GM23248 (cell line): ENCODE measurements around the gene PACC1. TPM values are rescaled to one million over a fixed set of nuclear protein-coding genes. Genes with fewer than 3 reads are reported as not detected.
A peak's percentile ranks its signal among the peaks of the same experiment; 100 is the strongest.

Source experiments
- DNase-seq: peaks from one replicate; pipeline ENCODE4 v3.0.0-alpha.2; 2015
- H2AFZ ChIP-seq: fragments of 200-600 bp; sonication (generic); 2 replicates; pipeline ENCODE4 v1.6.1; 2016; ENCODE audit warnings: antibody characterized with exemption
- H3F3A ChIP-seq: fragments of 200-600 bp; sonication (generic); 2 replicates; pipeline ENCODE4 v1.6.1; 2016; ENCODE audit warnings: mild to moderate bottlenecking, antibody characterized with exemption, mixed run types; ENCODE audit not compliant: insufficient read depth
- H3K27ac ChIP-seq: fragments of 200-600 bp; sonication (generic); 2 replicates; pipeline ENCODE4 v1.5.1; 2016; ENCODE audit warnings: mild to moderate bottlenecking
- H3K27me3 ChIP-seq: fragments of 200-600 bp; sonication (generic); replicated peaks from 2 replicates; pipeline ENCODE4 v1.6.1; 2016; ENCODE audit warnings: mild to moderate bottlenecking; ENCODE audit not compliant: insufficient read depth
- H3K36me3 ChIP-seq: fragments of 200-600 bp; sonication (generic); 2 replicates; pipeline ENCODE4 v1.6.1; 2016; ENCODE audit warnings: low read depth, mild to moderate bottlenecking
- H3K4me1 ChIP-seq: fragments of 200-600 bp; sonication (generic); 2 replicates; pipeline ENCODE4 v1.6.1; 2016; ENCODE audit warnings: mild to moderate bottlenecking; ENCODE audit not compliant: insufficient read depth
- H3K4me2 ChIP-seq: fragments of 200-600 bp; sonication (generic); one replicate; pipeline ENCODE4 v1.6.1; 2016; ENCODE audit warnings: mild to moderate bottlenecking; ENCODE audit not compliant: unreplicated experiment
- H3K4me3 ChIP-seq: fragments of 200-600 bp; sonication (generic); 2 replicates; pipeline ENCODE4 v1.5.1; 2016; ENCODE audit warnings: mild to moderate bottlenecking
- H3K79me2 ChIP-seq: fragments of 200-600 bp; sonication (generic); 2 replicates; pipeline ENCODE4 v1.6.1; 2016; ENCODE audit warnings: mild to moderate bottlenecking; ENCODE audit not compliant: insufficient read depth
- H3K9ac ChIP-seq: fragments of 200-600 bp; sonication (generic); 2 replicates; pipeline ENCODE4 v1.6.1; 2016; ENCODE audit warnings: mild to moderate bottlenecking
- H3K9me2 ChIP-seq: fragments of 200-600 bp; sonication (generic); 2 replicates; pipeline ENCODE4 v1.6.1; 2016; ENCODE audit warnings: mixed run types, mild to moderate bottlenecking, moderate library complexity; ENCODE audit not compliant: insufficient read depth
- H3K9me3 ChIP-seq: fragments of 200-600 bp; sonication (generic); one replicate; pipeline ENCODE4 v1.6.1; 2017; ENCODE audit warnings: low read depth
- H4K20me1 ChIP-seq: fragments of 200-600 bp; sonication (generic); 2 replicates; pipeline ENCODE4 v1.6.0; 2016; ENCODE audit not compliant: insufficient read depth
- EZH2 ChIP-seq: fragments of 200-600 bp; sonication (generic); IDR thresholded peaks from 2 replicates; pipeline ENCODE4 v1.6.1; 2018; ENCODE audit warnings: antibody characterized with exemption, mild to moderate bottlenecking; ENCODE audit not compliant: insufficient read depth, poor library complexity, severe bottlenecking
- EZH2phosphoT487 ChIP-seq: fragments of 200-600 bp; sonication (generic); IDR thresholded peaks from 2 replicates; pipeline ENCODE4 v1.6.1; 2018; ENCODE audit warnings: antibody characterized with exemption, moderate library complexity, mild to moderate bottlenecking, low read depth; ENCODE audit not compliant: insufficient read depth
- WGBS, 2 experiments: methylation state at CpG; one replicate each; pipeline ENCODE4 v1.1.6; 2015 to 2017; ENCODE audit warnings: low lambda C conversion rate in 2 of 2, low coverage in 1 of 2; ENCODE audit errors: missing lambda C conversion rate in 2 of 2; 5-methylcytosine and 5-hydroxymethylcytosine counted together
- in situ Hi-C: fragments of 300-500 bp; cut with MboI; formaldehyde crosslinking; loops from 2 replicates; pipeline ENCODE4 v1.15.0; 2020
- polyA plus RNA-seq: library from polyadenylated mRNA; unstranded; fragments of >200 nt; fragmentation: Nextera tagmentation; extraction: Ambion mirVana; gene quantifications from 2 replicates; pipeline ENCODE4 v1.2.1, GENCODE V29; 2016
- total RNA-seq: library from RNA; depleted of rRNA; stranded (reverse); fragments of >200 nt; shearing (Covaris generic); gene quantifications from 2 replicates; pipeline ENCODE4 v1.2.3, GENCODE V29; 2014

Gene PACC1
- total and polyA plus RNA-seq, 2 experiments from 2014 or later: 5.4 to 6.9 TPM

DNA sequence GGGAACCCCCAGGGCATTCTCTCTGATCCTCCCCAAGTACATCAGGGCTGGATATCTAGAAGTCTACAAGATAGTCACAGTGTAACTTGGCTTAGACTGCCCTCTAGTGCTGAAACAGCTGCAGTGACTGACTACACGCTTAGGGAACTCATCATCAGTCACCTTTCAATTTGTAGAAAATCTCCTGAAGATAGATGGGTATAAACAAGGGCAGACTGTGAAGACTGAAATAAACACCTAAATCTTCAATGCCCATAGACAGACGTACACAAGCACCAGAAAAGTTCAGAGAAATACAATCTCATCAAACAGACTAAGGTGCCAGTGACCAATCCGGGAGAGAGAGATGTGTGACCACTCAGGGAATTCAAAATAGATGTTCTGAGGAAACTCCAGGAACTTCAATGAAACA lies 46.6 kb downstream of the PACC1 start:
- H3K79me2 ChIP-seq: no peaks in the 10 kb centered on the region
- H3K9ac ChIP-seq: no peak overlapping the region
- 46 to 52% methylated on average over 3 of the region's 3 CpGs for WGBS, 2 experiments
- no peak overlapping the region for H2AFZ ChIP-seq
- peaks cover 9% of the 10 kb centered on the region for H3K4me1 ChIP-seq
- in situ Hi-C loops: no loop called here
- H3K9me2 ChIP-seq: no peaks in the 10 kb centered on the region
- no peaks in the 10 kb centered on the region for H3K36me3 ChIP-seq
- no peak for TF ChIP-seq EZH2
- no peak for TF ChIP-seq EZH2phosphoT487
- H3K27ac ChIP-seq: no peak overlapping the region
- no peaks in the 10 kb centered on the region; the same call in 1 of the 2 replicates for H3F3A ChIP-seq
- no peaks in the 10 kb centered on the region for H4K20me1 ChIP-seq
- H3K4me3 ChIP-seq: no peak overlapping the region
- peak; percentile 84 for DNase-seq
- no peak overlapping the region for H3K4me2 ChIP-seq
- H3K9me3 ChIP-seq: no peaks in the 10 kb centered on the region
- no peaks in the 10 kb centered on the region for H3K27me3 ChIP-seq

DNA sequence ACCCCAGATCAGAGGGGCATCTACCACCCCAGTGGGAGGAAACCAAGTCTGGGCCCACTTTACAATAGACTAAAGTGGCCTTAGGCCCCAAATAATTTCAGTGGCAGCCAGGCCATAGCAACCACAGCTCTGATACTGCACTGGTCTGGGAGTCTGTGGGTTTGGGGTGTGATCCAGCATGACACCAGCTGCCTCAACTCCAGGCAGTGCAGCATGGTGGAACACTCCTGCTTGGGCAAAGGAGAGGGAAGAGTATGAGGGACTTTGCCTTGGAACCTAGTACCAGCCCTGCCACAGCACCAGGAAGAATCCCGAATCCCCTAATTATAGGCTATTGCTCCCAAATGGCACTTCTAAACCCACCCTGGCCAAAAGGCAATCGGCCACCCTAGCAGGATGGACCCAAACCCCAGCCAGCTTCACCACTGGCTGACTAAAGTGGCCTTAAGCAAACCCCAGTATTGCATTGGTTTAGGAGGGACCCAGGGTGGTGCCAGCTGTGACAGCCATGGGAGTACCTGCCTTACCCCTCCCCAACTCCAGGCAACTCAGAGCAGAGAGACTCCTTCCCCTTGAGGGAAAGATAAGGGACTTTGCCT lies 47.1 kb downstream of the PACC1 start:
- Histone ChIP-seq H3K9me2 (no peaks in the 10 kb centered on the region), H3K4me2 (peak overlapping the region; percentile 42), H3K9ac (no peak overlapping the region), H3K27ac (no peak overlapping the region), H3K4me3 (no peak overlapping the region), H3K79me2 (no peaks in the 10 kb centered on the region), H3K4me1 (peaks cover 9% of the 10 kb centered on the region), H3K36me3 (peaks cover 2% of the 10 kb centered on the region; the same call in 1 of the 2 replicates), H2AFZ (no peak overlapping the region), H3K27me3 (no peaks in the 10 kb centered on the region), H4K20me1 (no peaks in the 10 kb centered on the region), H3F3A (no peaks in the 10 kb centered on the region; the same call in 1 of the 2 replicates), H3K9me3 (no peaks in the 10 kb centered on the region)
- in situ Hi-C loops: no loop called here
- WGBS, 2 experiments: 89 to 92% methylated on average over 2 of the region's 2 CpGs
- TF ChIP-seq EZH2: no peak
- TF ChIP-seq EZH2phosphoT487: no peak
- no peak for DNase-seq

DNA sequence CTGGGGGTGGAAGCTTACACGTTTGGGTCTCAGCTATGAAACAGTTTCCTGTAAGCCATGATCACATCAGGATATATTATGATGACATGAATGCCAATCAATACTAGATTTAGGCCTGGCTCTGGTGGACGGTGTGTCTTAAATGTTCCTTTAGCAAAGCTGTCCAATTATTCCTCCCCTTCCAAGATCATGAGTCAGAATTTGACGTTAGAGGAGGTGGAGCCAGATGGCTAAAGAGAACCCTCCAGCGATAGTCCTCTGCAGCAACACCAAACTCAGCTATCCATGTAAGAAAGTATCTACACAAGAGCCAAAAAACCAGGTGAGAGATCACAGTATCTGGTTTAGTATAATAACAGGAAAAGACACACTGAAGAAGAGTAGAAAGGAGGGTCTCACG lies 47.8 kb downstream of the PACC1 start:
- H3K4me3 ChIP-seq: no peak overlapping the region
- peaks cover 9% of the 10 kb centered on the region for H3K4me1 ChIP-seq
- no peak for TF ChIP-seq EZH2
- no peak for TF ChIP-seq EZH2phosphoT487
- H3K4me2 ChIP-seq: peak overlapping the region; percentile 42
- H3K79me2 ChIP-seq: no peaks in the 10 kb centered on the region
- no peaks in the 10 kb centered on the region for H3K9me3 ChIP-seq
- H2AFZ ChIP-seq: no peak overlapping the region
- no peaks in the 10 kb centered on the region for H4K20me1 ChIP-seq
- H3K27ac ChIP-seq: peak overlapping the region; percentile 20; the same call in 1 of the 2 replicates
- in situ Hi-C loops: no loop called here
- H3K9me2 ChIP-seq: no peaks in the 10 kb centered on the region
- 16 to 17% methylated on average over 5 of the region's 5 CpGs for WGBS, 2 experiments
- H3K9ac ChIP-seq: 0 out of 2 replicates have a peak overlapping the region, but pooled peaks have one; percentile 27
- peaks cover 6% of the 10 kb centered on the region for H3K36me3 ChIP-seq
- H3K27me3 ChIP-seq: no peaks in the 10 kb centered on the region
- no peaks in the 10 kb centered on the region; the same call in 1 of the 2 replicates for H3F3A ChIP-seq
- DNase-seq: peak; percentile 87

DNA sequence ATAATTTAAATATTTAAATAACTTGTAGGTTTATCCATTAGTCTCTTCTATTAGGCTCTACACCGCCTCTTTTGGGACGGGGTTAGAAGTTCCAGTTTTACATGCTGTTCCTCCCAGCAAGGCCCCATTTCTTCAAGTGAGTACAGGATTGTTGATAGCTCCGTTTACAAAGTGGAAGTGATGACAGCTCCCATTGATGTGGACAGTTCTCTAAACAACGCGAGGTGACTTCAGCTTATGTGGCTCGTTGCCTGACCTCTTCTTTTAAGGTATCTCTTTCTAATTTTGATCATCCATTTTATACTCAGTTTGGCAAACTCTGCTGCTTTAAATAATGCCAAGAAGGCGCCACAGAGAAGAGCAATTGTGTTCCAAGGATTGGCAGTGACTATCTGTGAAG lies 49.7 kb downstream of the PACC1 start:
- Histone ChIP-seq H3K4me3 (no peak overlapping the region), H3F3A (no peaks in the 10 kb centered on the region; the same call in 1 of the 2 replicates), H3K9me2 (no peaks in the 10 kb centered on the region), H3K36me3 (peaks cover 10% of the 10 kb centered on the region), H3K9me3 (no peaks in the 10 kb centered on the region), H3K79me2 (no peaks in the 10 kb centered on the region), H2AFZ (no peak overlapping the region), H3K27me3 (no peaks in the 10 kb centered on the region), H3K4me2 (no peak overlapping the region), H4K20me1 (no peaks in the 10 kb centered on the region), H3K4me1 (peaks cover 9% of the 10 kb centered on the region), H3K9ac (no peak overlapping the region), H3K27ac (no peak overlapping the region)
- in situ Hi-C loops: no loop called here
- no peak for DNase-seq
- WGBS, 2 experiments: 51 to 53% methylated on average over 7 of the region's 7 CpGs
- TF ChIP-seq EZH2phosphoT487: no peak
- no peak for TF ChIP-seq EZH2
